Midbrain (tissue), 1 donor: Measurements from ENCODE around the gene ITPR1.

Experiments used
- DNase-seq: peaks from one replicate; lab custom pipeline; 2025; lab: John Stamatoyannopoulos, UW

The ITPR1 gene

DNA sequence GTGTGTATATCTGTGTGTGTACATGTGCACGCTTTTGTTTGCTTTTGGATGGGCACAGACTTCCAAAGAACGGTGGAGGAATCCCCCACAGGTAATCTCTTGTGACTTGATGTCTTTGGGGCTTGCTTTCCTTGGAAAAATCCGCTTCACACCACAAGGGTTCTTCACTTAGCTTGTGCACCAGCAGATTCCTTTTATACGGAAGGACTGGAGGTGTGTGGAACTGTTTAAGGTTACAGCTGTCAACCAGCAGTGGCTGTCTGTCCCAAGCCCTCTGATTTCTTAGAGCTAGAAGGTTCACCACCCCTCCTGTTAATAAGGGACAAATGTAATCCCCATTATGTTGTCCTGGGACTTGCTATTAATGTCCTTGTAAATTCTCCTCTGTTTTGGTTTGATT is 193.5 kb downstream of the ITPR1 start:
- DNase-seq, result no peak

DNA sequence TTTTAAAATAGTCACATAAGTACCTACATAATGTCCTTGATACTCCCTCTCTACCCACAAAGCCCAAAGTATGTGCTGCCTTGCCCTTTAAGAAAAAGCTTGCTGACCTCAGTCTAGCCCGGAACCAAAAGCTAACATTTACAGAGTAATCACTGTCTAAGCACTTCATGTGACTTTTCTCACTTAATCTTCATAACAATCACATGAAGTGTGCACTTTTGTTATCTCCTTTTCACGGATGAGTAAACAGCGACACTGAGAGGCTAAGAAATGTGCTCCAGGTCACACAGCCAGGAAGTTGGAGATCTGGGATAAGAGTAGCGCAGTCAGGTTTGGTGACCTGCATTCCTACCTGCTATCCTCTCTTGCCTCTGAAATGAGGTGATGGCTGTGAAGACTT is 194.0 kb downstream of the ITPR1 start:
- DNase-seq, result no peak

DNA sequence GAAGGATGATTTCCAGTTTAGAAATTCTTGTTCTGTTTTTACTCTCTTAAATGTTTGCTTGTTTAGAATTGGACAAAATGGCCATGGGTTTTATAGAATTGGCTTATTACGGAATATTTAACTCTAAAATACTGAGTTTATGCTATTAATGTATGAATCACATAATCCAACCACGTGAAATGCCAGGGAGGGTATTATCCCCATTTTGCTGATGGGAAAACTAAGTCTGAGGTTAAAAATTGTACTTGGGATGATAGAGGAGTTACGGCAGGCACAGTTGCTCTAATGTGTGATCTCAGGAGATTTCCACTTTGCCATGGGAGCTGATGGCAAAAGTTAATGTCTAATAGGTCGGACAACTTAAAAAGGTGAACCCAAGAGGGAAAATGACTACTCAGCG is 194.4 kb downstream of the ITPR1 start:
- DNase-seq, result no peak

DNA sequence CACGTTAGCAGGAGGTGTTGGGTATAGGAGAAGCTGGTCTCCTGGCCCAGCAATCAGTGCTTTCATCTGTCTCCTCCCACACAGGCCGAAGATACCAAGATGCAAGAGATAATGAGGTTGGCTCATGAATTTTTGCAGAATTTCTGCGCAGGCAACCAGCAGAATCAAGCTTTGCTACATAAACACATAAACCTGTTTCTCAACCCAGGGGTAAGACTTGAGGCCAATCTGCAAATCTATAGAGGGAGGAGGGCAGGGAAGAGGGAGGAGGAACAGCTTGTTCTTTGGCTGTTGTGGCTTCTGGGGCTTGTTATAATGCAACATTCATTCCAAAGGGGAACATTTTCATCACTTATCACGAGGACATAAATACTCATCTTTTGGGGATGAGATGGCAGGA is 195.3 kb downstream of the ITPR1 start:
- DNase-seq, result no peak

DNA sequence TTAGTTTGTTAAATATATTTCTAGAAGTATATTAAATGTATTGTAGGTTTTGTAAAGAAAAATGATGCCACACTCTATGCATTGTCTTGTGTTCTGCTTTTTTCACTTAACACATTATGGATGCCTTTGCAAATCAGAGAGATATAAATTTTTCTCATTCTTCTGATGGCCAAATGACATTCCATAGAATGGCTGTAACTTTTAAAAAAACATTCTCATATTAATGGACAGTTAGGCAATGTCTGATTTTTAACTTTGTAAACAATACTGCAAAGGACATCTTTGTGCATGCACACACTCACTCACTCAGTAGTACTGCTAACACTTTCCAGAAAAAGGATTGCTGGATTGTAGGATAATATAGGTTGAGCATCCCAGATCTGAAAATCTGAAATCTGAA is 195.9 kb downstream of the ITPR1 start:
- DNase-seq, result no peak

DNA sequence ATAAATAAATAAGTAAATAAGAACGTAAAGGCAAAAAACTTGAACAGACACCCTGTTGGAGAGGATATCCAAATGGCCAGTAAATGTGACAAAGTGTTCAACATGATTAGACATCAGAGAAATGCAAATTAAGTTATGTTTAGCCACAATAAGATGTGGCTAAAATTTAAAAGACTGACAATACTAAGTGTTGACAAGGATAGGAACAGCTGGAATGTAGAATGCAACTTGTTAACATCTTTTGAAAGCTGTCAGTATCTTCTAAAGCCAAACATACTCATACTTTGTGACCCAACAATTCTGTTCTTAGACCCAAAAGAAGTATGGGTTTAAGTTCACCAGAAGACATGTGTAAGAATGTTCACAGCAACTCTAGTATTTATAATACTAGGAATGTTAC is 197.1 kb downstream of the ITPR1 start:
- no peak for DNase-seq

DNA sequence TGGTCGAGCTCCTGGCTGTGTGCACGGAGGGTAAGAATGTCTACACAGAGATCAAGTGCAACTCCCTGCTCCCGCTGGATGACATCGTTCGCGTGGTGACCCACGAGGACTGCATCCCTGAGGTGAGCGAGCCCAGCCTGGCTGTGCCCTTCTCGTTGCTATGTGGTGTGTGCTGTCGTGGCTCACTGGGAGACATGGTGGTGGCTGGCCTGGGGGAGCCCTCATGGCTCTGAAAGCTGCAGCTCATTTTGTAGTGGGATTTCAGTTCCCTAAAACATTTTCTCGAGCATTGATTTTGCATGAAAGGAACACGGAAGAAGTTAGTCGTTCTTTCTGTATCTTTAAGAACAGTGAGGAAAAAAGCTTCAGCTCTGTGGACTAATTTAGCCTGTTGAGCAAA is 200.5 kb downstream of the ITPR1 start:
- no peak for DNase-seq

DNA sequence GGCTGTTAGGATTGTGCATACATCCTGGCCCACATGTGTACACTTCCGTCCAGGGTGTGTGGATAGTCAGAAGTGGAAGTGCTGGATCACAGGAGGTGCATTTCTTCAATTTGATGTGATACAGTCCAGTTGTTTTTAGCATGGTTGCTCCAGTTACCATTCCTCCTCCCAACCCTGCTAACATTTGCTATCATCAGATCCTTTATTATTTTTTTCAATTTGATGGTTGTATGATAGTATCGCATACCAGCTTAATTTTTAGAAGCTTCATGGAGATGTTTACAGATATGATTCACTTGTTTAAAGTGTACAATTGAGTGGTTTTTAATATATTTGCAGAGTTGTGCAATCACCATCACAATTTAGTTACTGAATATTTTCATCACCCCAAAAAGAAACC is 202.7 kb downstream of the ITPR1 start:
- DNase-seq, result no peak

DNA sequence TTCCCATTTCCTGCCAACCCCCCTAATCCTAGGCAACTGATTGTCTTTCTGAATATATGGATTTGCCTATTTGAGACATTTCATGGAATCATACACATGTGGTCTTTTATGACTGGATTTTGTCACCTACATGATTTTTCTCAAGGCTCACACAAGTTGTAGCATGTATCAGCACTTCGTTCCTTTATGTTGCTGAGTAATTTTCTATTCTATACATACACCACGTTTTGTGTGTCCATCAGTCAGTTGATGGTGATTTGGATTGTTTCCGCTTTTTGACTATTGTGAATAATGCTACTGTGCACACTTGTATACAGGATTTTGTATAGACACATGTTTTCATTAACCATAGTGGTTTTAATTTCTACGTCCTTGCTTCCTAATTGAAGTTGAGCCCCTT is 203.1 kb downstream of the ITPR1 start:
- no peak for DNase-seq

DNA sequence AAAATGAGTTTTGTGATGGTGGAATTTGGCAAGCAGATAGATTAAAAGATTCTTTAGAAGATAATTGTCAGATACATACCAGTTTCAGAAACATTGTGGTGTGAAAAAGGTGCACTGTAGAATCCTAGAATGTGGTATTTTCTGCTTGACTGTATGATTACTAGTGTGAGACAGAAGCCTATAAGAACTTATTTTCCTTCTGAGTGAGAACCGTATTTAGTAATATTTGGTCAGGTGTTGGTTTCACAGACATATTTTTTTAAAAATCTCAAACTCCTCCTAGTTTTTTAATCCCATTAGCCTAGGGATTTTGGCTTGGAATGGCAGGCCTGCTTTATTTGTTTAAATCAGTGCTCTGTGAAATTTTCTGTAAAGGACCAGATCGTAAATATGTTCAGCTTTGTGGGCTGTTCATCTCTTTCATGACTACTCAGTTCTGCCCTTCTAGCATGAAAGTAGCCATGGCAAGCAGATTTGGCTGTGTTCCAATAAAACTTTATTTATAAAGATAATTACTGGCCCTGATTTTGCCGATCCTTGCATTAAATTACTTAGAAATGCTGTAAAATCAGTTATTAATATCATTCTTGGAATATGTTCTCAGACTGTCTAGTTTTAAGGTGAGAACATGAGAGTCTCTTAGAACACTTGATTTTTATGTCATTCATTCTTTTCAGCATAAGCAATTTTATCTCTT is 205.1 kb downstream of the ITPR1 start:
- no peak for DNase-seq

DNA sequence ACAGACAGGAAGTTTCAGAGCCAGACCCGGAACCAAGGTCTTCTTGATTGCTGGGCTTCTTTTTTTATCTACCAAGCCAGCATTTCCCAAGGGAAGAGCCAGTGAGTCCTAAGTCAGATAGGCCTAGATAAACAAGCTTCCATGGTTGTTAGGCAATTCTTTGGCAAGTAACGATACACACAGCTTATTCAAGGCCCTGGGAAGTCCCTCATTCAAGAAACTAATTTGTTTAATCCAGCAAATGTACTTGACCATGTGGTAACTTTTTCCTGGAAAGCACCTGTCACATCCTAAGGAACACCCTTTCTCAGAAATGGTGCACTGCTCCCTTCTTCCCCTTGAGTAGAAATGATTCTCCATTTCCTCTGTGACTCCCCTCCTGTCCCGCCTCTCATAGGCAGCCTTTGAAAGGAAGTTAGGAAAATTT is 209.9 kb downstream of the ITPR1 start:
- DNase-seq, result no peak

DNA sequence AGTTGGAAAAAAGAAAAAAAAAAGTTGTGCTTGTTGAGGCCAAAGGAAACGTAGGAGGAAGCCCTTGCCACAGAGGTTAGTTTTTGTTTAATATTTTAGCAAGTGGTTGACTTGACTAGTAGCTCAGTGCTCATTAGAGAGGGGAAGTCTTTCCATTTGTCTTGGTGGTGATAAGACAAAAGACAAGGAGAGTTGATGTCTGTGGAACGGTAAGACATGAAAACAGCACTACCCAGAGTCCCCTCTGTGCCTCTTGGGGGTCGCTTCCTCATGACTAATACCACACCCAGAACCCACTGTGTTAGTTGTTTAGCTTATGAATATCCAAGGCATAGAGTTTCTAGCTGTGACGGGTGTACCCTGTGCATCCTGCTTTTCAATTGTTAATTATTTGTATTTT is 211.4 kb downstream of the ITPR1 start:
- no peak for DNase-seq

DNA sequence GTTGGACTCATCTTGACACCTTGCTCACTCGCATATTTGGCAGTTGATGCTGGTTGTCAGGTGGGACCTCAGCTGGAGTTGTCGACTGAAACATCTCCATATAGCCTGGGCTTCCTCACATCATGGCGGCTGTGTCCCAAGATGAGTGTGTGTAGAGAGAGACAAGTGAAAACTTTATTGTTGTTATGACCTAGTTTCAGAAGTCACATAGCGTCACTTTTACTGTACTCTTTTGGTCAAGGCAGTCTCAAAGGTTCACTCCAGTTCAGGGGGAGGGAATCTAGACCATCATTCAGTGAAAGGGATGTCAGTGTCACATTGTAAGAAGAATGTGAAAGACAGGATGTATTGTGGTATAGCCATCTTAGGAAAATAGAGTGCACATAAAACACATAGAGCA is 214.2 kb downstream of the ITPR1 start:
- DNase-seq, result no peak

DNA sequence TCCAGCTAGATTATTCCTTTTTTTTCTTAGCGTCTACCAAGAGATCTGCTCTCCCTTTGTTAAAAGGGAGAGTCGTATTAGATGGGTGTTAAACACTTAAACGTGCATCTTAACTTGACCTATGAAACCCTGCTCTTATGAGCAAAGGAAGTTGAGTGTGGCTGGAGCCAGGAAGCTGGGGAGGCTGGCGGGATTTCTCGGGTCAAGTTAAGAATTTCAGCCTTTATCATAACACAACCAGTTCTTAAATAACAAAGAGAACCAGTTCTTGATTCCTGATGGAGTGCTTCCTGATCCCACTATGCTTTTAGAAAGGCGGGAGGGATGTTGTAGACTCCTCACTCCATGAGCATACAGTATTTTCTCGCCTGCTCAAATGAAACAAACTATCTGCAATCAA is 215.1 kb downstream of the ITPR1 start:
- no peak for DNase-seq

DNA sequence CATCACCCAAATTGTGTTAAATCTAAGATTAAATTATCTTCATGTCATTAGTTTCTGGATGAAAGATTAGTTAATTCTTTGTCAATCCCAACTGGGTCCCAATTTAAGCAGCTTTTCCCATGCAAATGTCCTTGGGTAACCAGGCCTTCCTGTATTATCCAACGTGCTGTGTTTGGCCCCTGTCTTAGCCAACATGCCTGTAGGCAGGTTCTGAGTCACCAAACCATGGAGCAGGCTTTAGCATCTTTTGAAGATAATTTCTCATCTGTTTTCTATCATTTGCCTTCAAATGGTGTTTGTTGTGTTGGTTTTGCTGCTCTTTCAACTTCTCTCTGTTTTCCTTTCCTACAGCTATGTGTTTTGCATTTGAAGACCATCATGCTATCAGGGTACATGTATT is 216.2 kb downstream of the ITPR1 start:
- no peak for DNase-seq

DNA sequence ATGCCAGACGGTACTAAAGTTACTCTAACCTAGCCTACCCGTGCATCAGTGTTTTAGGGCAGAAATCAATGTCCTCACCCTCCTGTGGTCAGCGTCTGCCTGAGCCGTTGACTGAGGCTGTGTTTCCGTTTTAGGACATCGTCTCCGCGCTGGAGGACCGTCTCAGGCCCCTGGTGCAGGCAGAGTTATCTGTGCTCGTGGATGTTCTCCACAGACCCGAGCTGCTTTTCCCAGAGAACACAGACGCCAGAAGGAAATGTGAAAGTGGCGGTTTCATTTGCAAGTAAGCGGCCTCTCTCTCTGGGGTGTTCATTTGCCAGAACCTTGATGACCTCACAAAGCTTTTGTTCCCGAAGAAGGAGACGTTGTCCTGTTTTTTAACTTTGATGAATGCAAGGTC is 217.0 kb downstream of the ITPR1 start:
- no peak for DNase-seq

DNA sequence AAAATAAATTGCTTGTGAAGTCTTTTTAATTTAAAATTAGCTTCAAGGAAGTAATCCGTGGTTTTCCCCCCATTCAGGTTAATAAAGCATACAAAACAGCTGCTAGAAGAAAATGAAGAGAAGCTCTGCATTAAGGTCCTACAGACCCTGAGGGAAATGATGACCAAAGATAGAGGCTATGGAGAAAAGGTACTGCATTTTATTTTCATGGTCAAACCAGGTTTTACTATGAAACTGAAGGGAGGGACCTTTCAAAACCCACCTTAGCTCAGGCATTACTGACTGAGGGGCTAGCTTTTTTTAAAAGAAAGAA is 218.5 kb downstream of the ITPR1 start:
- DNase-seq, result no peak

DNA sequence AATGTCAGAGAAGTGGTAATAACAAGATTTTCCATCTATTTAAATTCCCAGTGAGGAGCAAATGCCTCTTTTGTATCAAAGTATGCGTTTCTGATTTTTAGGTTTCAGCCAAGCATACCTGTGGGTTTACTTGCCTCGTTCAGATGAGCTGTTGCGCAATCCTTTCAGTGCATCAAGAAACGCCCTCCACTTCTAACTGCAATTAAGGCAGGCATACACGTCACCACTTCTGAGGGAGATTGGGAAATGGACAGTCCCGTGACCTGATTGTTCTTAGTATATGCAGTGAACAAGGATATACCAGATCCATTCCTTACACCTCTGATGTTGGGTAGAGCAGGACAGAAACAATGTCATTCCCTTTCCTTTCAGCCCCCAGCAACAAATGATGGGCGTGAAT is 219.0 kb downstream of the ITPR1 start:
- DNase-seq, result no peak

DNA sequence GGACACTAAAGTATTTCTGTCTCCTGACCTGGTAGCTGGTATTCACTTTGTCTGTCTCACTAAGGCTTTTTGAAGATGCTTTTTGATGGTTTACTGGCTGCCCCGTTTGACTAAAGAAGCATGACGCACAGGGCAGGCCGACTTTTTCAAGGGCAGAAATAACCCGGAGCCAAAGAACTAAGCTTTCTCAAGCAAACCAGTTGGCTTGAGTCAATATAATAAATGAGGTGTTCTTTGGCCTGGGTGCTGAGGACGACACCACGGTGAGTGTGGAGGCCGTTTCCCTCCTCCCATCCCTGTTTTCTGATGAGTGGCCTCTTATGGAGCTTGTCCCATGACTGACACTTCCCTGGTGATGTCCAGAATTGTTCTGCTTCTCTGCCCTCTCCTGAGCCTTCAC is 220.9 kb downstream of the ITPR1 start:
- no peak for DNase-seq

DNA sequence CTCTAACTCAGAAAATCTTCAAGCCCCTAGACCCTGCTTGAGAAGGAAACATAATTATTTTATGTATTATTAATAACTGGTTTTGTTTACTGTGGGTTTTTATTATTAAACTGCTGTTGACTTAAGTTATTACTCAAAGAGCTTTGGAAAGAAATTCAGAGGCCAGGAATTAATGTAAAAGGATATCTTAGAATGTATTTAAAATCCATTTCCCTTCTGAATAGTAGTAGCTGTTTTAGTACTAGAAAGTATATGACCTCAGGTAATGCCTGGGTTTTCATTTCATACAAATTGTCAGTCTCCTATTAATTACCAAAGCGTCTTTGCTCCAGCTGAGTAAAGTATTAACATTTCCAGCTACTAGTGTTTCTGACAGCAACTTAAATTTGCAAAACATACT is 223.1 kb downstream of the ITPR1 start:
- no peak for DNase-seq

DNA sequence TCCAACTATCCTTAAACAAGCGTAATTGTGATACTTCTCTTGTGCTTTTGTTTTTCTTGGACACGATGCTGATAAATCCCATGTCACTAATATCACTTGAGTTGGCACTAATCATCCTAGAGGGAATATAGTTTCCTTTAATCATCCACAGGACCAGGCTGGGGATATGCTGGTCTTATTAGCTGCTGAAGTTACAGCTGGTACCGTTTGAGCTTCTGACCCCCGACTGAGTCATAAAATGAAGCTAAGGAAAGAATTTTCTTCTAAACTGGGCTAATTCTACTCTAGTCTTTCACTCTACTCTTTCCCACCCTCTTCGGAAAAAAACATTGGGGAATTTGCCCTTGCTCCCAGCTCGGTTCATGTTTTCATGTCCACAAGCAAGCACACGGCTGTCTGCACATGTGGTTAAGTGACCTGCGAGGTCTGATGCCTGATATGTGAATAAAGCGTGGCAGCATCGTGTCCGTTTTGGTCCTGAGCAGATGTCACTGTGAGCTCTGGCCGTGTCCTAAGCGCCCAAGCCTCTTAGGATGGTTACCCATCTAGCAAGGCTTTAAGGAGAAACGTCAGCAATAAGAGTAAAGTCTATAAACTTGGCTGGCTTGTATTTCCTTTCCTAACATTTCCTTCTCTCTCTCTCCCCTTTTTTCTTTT is 223.7 kb downstream of the ITPR1 start:
- DNase-seq, result no peak

DNA sequence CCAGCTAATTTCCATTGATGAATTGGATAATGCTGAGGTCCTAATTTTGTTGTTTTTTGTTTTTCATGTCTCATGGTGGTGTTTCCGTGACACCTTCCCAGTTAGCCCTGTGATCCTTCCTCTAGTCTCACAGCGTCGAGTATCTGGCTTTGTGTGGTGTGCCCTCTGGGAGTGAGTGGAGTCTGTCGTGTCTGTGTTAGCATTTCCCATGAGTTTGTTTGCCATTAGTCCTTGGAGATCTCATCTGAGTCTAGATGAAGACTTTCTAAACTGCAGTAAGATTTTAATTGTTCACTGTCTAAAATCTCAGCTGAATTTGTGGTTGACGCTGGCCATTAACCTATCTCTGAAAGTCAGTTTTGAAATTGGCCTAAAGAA is 224.2 kb downstream of the ITPR1 start:
- no peak for DNase-seq

DNA sequence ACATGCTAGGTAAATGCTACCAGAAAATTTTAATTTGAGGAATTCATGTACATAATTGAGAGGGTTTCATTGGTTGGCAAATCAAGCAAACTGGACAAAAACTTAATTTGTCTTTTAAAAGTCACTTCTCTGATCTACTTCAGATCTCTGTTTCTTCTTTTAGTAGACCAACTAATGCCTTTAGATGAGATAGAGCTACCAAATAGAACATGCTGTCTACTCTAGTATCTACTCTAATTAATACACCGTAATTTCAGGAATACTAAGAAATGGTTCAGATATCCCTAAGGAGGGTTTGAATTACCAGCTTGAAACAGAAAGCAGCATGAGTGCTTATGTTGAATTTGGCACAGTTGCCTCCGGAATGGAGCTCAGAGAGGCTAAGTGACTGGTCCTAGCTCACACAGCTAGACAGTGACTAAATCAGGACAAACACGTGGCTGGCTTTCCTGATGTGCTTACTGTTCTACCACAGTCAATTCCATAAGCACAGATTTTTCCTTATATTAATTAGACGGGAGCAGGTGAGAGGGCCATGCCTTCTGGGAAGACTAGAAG is 225.1 kb downstream of the ITPR1 start:
- no peak for DNase-seq

DNA sequence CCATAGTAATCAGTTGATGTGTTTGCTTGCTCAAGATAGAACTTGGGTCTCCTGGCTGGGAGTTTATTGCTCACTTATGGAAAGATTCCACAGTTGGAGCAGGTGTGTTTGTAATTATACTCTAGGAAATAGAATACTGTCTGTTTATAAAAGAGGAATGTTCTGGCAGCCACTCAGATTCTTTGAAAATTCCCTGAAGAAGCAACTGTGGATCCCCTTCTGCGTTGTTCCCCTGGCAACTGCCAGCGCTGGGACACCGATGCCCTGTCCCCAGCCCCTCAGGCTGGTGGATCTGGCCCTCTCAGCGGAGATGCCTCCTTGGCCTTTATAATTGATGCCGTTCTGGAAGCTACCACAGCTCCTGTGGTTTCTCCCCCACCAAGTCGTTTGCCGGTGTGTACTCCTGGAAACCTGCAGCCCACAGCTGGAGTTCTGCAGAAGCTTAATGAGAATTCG is 225.9 kb downstream of the ITPR1 start:
- DNase-seq, result no peak
